G401 (cell line): ENCODE data around the gene CDCA4. TPM values are rescaled to one million over a fixed set of nuclear protein-coding genes. Genes with fewer than 3 reads are reported as not detected.

ENCODE experiments used
- DNase-seq: peaks from one replicate; pipeline ENCODE4 v3.0.0-alpha.2; 2015; ENCODE audit warnings: low spot score
- in situ Hi-C: cut with HindIII; loops from 2 replicates; pipeline ENCODE4 v1.10.0; 2016; ENCODE audit warnings: low sequenced_read_pairs, mixed read lengths
- total RNA-seq: library from RNA; depleted of rRNA; stranded (reverse); fragments of >200 nt; shearing (Covaris generic); gene quantifications from 2 replicates; pipeline ENCODE4 v1.2.3, GENCODE V29; 2014; rRNA removed

The CDCA4 gene
- total RNA-seq, 1 experiment from 2014 or later = 83.1 TPM

DNA sequence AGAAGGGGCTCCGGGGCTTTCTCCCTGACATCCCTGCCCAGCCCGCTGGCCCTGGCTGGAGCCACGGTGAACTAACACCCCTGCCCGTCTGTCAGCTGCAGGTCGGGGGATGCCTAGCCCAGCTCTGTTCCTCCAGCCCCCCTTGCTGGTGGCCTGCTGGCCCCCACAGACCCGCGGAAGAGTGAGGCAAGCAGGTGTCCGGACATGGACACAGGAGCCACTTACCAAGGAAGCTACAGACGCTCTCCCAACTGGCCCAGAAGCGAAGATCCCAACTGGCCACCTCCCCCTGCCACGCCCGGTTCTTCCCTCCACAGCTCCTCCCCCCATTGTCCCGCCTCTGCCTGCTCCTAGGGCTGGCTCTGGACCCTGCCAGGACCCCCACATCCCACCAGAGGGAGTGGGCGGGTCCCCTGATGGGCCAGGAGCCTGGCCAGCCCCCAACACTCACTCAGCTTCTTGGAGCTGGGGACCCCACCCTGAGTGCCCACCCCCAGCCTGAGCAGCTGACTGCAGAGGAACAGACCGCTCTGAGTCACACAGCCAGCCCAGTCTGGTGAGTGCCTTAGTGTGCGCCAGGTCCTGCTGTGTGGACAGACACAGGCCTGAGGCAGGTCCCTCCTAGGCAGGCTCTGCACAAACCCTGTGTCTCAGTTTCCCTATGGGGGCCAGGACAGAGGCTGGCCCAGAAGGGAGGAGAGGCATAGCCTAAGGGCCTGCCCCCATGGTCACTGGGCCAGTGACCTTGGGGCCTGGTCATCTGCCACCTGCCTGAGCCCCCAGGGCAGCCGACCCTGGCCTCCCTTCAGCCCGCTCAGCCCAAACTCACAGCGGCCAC is 50.4 kb downstream of the CDCA4 start:
- in situ Hi-C loops = no loop called here
- no peak for DNase-seq

DNA sequence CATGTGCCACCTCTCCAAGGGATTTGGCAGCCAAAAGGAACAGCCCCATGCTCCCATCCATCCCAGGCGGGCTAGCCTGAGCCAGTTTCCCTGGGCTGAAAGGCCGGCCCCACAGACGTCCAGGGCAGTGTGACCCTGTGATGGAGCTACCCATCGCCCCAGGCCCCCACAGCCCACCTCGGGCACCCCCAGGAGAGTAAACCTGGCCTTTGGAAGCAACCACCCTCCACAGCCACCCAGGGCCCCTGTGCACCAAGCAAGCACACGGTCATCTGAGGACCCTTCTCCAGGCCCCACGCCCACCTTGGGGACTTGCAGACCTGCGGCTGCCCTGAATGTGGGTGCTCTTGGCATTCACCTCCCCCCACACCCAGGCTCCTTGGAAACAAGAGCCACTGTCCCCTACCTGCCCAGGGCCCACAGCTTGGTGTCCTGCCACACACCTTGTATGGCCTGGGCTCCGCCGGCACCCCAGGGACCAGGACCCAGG is 51.1 kb downstream of the CDCA4 start:
- DNase-seq = no peak
- in situ Hi-C loops = no loop called here

DNA sequence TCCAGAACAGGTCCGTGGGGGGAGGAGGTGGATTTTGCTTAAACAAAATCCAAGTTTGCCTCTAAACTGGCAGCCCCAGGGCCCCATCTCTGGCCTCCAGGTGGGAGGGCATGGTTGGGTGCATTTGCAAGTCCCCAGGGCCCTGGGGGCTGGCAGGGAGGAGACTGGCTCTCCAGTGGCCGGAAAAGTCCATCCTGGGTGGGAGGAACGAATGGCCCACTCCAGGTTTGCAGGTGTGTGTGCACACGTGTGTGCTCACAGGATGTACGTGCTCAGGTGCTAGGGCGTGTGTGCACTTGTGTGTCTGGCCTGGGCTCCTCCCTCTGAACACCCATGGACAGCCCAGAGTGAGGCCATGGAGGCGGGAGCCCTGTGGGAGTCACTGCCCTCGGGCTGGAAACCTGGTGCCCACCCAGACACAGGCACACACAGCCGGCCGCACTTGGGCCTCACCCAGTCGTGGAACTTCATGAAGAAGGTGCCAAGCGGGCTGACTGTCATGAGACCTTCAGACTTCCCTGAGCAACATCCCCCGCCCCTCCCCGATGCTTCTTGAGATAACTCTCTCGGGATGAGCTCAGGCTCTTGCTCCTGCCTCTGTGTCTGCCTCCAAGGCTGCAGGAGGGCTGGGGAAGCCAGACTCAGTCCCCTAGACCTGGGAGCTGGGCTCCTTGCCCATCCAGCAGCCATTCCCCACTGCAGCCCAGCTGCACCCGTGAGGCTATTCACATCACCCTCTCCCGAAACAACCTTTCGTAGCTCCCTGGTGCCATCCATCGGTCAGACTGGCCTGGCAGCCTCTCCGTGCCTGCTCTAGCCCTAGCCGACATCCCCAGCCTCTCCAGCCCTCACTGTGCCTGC is 52.1 kb downstream of the CDCA4 start:
- no peak for DNase-seq
- in situ Hi-C loops = no loop called here

DNA sequence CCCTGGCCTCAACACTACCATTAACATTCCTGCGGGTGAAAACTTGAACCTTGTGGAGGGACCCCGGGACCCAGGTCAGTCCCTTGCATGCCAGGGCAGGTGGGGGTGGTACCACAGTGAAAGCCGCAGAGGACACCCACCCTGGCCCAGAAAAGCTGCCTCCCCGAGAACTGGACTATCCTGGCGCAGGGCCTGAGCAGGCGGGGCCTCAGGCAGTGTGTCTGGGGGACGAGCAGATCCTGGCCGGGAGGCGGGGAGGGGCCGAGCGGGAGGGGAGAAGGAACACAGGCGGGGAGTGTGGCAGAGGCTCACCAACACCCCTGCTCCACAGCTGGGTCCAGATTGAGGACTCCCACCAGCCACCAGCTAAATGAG is 52.7 kb downstream of the CDCA4 start:
- in situ Hi-C loops = no loop called here
- DNase-seq = no peak

DNA sequence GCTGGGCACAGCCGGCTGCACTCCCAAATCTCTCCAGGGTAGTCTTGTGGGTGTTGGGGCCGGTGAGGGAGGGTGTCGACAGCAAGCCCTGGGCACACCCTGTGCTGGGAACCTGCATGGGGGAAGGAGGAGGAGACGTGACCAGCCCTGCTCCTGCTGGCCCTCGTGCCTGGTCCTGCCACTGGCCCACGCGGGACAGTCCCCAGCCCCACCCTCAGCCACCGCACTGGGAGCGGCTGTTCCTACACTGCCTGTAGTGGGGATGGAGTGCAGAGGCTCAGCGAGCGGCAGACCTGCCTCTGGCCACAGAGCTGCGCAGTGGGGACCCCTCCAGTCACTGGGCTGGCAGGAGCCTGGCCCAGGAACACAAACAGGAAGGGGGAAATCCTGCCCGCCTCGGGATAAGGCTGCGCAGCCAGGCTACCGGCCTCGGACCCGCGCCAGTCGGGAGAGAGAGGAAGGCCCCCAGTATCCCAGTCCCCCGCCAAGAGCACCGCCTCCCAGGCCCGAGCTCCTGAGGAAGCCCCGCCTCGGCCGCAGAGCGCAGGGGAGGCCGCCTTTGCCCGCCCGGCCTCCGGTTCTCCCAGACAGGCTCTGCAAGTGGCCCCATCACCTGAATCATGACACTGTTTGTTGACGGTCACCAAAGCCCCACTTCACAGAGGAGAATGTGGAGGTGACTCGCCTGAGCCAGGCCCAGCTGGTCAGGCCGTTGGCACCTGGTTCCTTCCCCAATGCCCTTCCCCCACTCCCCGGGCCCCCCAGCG is 53.3 kb downstream of the CDCA4 start:
- peak; percentile 30 for DNase-seq
- in situ Hi-C loops = no loop called here

DNA sequence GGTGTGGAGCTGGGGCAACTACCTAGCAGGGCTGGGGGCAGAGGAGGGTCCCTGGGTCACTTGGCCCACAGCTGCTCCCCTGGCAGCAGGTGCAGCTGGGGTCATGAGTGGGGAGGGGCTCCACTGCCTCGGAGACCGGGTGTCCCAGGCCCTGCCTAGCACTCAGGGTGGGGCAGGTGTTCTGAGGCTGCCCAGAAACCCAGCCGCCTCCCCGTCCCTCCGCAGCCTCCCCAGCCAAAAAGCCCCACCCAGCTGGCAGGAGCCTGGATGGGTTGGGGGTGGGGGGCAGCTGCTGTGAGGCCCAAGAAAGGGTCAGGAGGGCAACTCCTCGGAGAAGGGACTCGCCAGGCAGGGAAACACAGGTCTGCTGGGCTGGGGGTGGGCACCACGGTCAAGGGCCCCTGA is 53.9 kb downstream of the CDCA4 start:
- in situ Hi-C loops = no loop called here
- no peak for DNase-seq

DNA sequence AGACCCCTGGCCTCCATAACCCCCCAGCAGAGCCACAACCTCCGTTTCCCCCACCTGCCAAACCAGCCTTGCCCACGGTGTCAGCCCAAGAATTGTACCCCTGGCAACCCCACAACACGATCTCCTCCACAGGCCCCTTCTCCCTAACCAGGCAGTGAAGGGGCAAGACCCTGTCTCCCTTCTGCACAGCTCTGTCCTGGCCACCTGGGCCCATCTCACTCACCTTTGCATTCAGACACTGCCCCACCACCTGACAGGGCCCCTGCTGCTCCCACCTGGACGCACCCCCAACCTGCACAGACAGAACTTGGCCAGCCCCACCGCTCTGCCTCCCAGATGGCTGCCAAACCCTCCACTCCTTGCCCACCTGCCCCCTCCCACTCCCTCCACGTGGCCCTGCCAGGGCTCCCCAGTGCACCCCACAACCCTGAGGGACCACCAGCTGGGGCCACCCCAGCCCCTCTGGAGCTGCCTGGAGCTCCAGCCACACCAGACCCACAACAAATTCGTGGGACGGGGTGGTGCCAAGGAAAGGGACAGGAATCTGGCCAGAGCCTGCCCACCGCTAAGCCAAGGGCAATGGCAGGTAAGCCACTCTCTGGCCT is 54.5 kb downstream of the CDCA4 start:
- DNase-seq = no peak
- in situ Hi-C loops = no loop called here

DNA sequence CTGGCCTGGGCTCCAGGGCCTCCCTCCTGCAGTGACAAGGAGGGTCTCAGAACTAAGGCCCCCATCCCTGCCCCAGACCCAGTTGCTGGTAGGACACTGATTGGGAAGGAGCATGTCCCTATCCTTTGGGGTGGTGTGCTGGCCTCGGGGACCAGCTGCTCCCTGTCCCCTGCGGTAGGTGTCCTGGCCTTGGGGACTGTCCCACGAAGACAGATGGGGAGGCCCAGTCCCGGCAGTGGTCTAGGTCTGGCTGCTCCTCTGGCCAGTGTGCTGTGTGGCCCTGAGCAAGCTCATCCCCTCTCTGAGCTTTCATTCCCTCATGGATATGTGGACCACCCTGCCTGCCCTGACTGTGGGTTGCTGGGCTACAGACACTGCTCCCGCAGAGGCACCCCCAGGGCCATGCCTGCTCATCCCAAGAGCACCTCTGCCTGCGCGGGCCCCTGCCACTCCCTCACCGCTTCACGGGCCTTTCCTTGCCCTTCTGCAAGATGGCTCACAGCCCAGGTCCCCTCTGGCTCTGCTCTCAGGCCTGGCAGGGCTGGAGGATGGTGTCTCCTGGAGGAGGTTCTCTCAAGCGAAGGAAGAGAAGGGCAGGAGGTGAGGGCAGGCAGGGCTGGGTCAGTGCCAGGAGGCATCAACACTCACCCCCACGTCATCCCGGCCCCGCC is 55.2 kb downstream of the CDCA4 start:
- in situ Hi-C loops = no loop called here
- no peak for DNase-seq

DNA sequence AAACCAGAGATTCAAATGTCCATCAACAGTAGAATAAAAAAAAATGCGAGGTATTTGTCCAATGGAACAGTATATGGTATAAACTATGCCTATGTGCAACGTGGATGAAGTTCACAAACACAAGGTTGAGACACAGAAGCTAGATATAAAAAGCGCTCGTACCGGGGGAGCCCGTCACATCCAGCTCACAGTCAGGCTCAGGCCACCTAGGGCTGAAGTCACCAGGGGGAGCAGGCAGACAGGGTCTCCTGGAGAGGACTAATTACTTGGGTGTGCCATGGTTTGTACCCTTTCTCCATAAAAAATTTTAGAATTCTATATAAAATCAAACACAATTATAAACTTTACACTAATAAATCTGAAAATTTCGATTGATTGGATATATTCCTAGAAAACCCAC is 56.3 kb downstream of the CDCA4 start:
- in situ Hi-C loops = no loop called here
- DNase-seq = no peak

Other genes with a start within 250 kb of the CDCA4 start
- 220 and 224 TPM in 2 replicates for gene AKT1, start 225.3 kb downstream of the CDCA4 start, total RNA-seq
- 14.3 and 25.3 TPM in 2 replicates for gene ZBTB42, start 220.0 kb downstream of the CDCA4 start, total RNA-seq
- 10.6 and 14.4 TPM in 2 replicates for gene CEP170B, start 155.8 kb downstream of the CDCA4 start, total RNA-seq
- gene PLD4, start 96.2 kb downstream of the CDCA4 start, total RNA-seq = not detected in 2 replicates
- gene AHNAK2, start 42.7 kb downstream of the CDCA4 start, total RNA-seq = 17.0 and 31.1 TPM in 2 replicates
- gene CLBA1, start 35.3 kb downstream of the CDCA4 start, total RNA-seq = 10.5 and 18.0 TPM in 2 replicates
- gene GPR132, start 44.3 kb upstream of the CDCA4 start, total RNA-seq = 0.43 TPM in 1 of 2 replicates, not detected in the other
- gene JAG2, start 147.7 kb upstream of the CDCA4 start, total RNA-seq = 8.6 and 17.2 TPM in 2 replicates
- gene NUDT14, start 160.2 kb upstream of the CDCA4 start, total RNA-seq = 39.0 and 46.0 TPM in 2 replicates
- 40.4 and 42.6 TPM in 2 replicates for gene BTBD6, start 227.4 kb upstream of the CDCA4 start, total RNA-seq